Lung (tissue), 12 donors: ENCODE measurements around the gene AGBL3. TPM values are rescaled to one million over a fixed set of nuclear protein-coding genes. Genes with fewer than 3 reads are reported as not detected.

Experiments
- ATAC-seq: fragments of 200-7000 bp; cut with Tn5 transposase; one replicate; pipeline ENCODE4 v1.9.1; 2020; ENCODE audit warnings: moderate number of reproducible peaks; ENCODE audit not compliant: insufficient read depth, low FRiP score
- DNase-seq, 3 donors: peaks; one replicate each; pipeline ENCODE4 v3.0.0-alpha.2; 2013 to 2017
- H3K27ac ChIP-seq, 2 donors: one replicate each; pipeline ENCODE4 v1.5.1; 2013; ENCODE audit warnings: mild to moderate bottlenecking in 2 of 2, moderate library complexity in 2 of 2, control low read depth in 1 of 2, inconsistent platforms in 1 of 2, low read depth in 1 of 2, low read length in 1 of 2
- H3K27me3 ChIP-seq, 3 donors: one replicate each; pipeline ENCODE4 v1.5.1; 2013; ENCODE audit warnings: low read length in 2 of 3; ENCODE audit not compliant: control insufficient read depth in 3 of 3, insufficient read depth in 3 of 3
- H3K36me3 ChIP-seq, 4 donors: one replicate each; pipeline ENCODE4 v1.5.1; 2013; ENCODE audit warnings: low read length in 4 of 4, mild to moderate bottlenecking in 1 of 4, moderate library complexity in 1 of 4; ENCODE audit not compliant: control insufficient read depth in 4 of 4, insufficient read depth in 4 of 4
- H3K4me1 ChIP-seq, 5 donors: one replicate each; pipeline ENCODE4 v1.5.1; 2013; ENCODE audit warnings: low read length in 5 of 5, mild to moderate bottlenecking in 2 of 5, moderate library complexity in 1 of 5; ENCODE audit not compliant: control insufficient read depth in 5 of 5, insufficient read depth in 5 of 5
- H3K4me3 ChIP-seq: one replicate; pipeline ENCODE4 v1.5.1; 2013; ENCODE audit warnings: mild to moderate bottlenecking, control low read depth, moderate library complexity
- H3K9ac ChIP-seq, 2 donors: one replicate each; pipeline ENCODE4 v1.5.1; 2013; ENCODE audit warnings: low read length in 2 of 2, control low read depth in 1 of 2; ENCODE audit not compliant: insufficient read depth in 1 of 2
- H3K9me3 ChIP-seq, 4 donors: one replicate each; pipeline ENCODE4 v1.5.1; 2013; ENCODE audit warnings: low read length in 3 of 4, mild to moderate bottlenecking in 1 of 4, moderate library complexity in 1 of 4; ENCODE audit not compliant: control insufficient read depth in 4 of 4, insufficient read depth in 3 of 4
- CTCF ChIP-seq: IDR thresholded peaks from 2 replicates; pipeline ENCODE4 v1.5.1; 2012; ENCODE audit warnings: mild to moderate bottlenecking; ENCODE audit errors: control extremely low read depth, extremely low read depth
- WGBS, 2 donors: extraction: QIAGEN DNeasy Blood & Tissue Kit; methylation state at CpG; one replicate each; pipeline ENCODE4 v1.1.7; 2013; 5-methylcytosine and 5-hydroxymethylcytosine counted together
- polyA plus RNA-seq, 2 donors: library from polyadenylated mRNA; stranded (reverse); fragments of 200-250 nt; gene quantifications; one replicate each; pipeline ENCODE4 v1.2.1, GENCODE V29; 2013
- total RNA-seq, 2 donors: library from RNA; depleted of rRNA in 1 of 2; stranded (reverse); fragments of >200 nt in 1 of 2; gene quantifications; one replicate each; pipeline ENCODE4 v1.2.1, GENCODE V29; 2014 to 2021
- donor health status: control.
- donor health status: control.
- donor health status: Bipolar disorder and iron deficiency.
- donor health status: healthy.
- donor health status: DM: yes; HTN: yes; CAD: no.

Gene AGBL3
- total and polyA plus RNA-seq, 4 donors: 1.3 to 5.2 (median 2.8) TPM

- no peak overlapping the region for H3K4me3 ChIP-seq
- H3K9me3 ChIP-seq: no peaks in the 10 kb centered on the region
- peaks cover 0 to 40% (median 25%) of the 10 kb centered on the region in 4 donors for H3K36me3 ChIP-seq
- 41 to 58% methylated on average over 18 of the region's 18 CpGs for WGBS, 2 donors
- no peak for TF ChIP-seq CTCF
- DNase-seq (peak in 2 of 3 donors; percentile 33 to 43), ATAC-seq (no peak)
- H3K9ac ChIP-seq: no peak overlapping the region
- peaks cover 0 to 45% (median 7%) of the 10 kb centered on the region in 5 donors for H3K4me1 ChIP-seq
- H3K27ac ChIP-seq: peak overlapping the region in 1 of 2 donors; percentile 81
- H3K27me3 ChIP-seq: no peaks in the 10 kb centered on the region
Observed at GRCh38 chr7:135166338-135166990, 180.2 kb downstream of the AGBL3 start.

GRCh38 chr7:135167365-135167917 lies 181.1 kb downstream of the AGBL3 start:
- H3K4me1 ChIP-seq: peaks cover 0 to 41% (median 7%) of the 10 kb centered on the region in 5 donors
- no peak for ATAC-seq
- WGBS, 2 donors: 56 to 63% methylated on average over 12 of the region's 12 CpGs
- no peaks in the 10 kb centered on the region for H3K27me3 ChIP-seq
- DNase-seq: no peak
- H3K27ac ChIP-seq: peak overlapping the region in 1 of 2 donors; percentile 81
- H3K9ac ChIP-seq: no peak overlapping the region
- no peaks in the 10 kb centered on the region for H3K9me3 ChIP-seq
- no peak overlapping the region for H3K4me3 ChIP-seq
- TF ChIP-seq CTCF: no peak
- peaks cover 0 to 40% (median 25%) of the 10 kb centered on the region in 4 donors for H3K36me3 ChIP-seq

GRCh38 chr7:135168001-135168400 lies 181.7 kb downstream of the AGBL3 start:
- TF ChIP-seq CTCF: no peak
- Histone ChIP-seq H3K27me3 (no peaks in the 10 kb centered on the region), H3K36me3 (peaks cover 0 to 40% (median 25%) of the 10 kb centered on the region in 4 donors), H3K4me1 (peaks cover 0 to 41% (median 7%) of the 10 kb centered on the region in 5 donors), H3K9me3 (no peaks in the 10 kb centered on the region), H3K9ac (no peak overlapping the region), H3K4me3 (no peak overlapping the region), H3K27ac (peak overlapping the region in 1 of 2 donors; percentile 81)
- DNase-seq (no peak), ATAC-seq (no peak)
- WGBS, 2 donors: 39 to 42% methylated on average over 6 to 9 of the region's 9 CpGs
